Endodermal cell (in vitro differentiated cells): ENCODE results near the gene EIF2AK2. TPM values are rescaled to one million over a fixed set of nuclear protein-coding genes. Genes with fewer than 3 reads are reported as not detected.

ENCODE experiments used
- DNase-seq: peaks from one replicate; pipeline ENCODE4 v3.0.0-alpha.2; 2017
- H3K27ac ChIP-seq: 2 replicates; pipeline ENCODE4 v1.5.1; 2013; ENCODE audit warnings: mild to moderate bottlenecking, low read depth, low read length, moderate library complexity
- H3K27me3 ChIP-seq: 2 replicates; pipeline ENCODE4 v1.6.1; 2013; ENCODE audit warnings: mild to moderate bottlenecking, low read length, moderate library complexity; ENCODE audit not compliant: insufficient read depth, control insufficient read depth, poor library complexity, severe bottlenecking
- H3K36me3 ChIP-seq: 2 replicates; pipeline ENCODE4 v1.7.0; 2013; ENCODE audit warnings: mild to moderate bottlenecking, low read length, moderate library complexity; ENCODE audit not compliant: control insufficient read depth, insufficient read depth
- H3K4me1 ChIP-seq: one replicate; pipeline ENCODE4 v1.7.0; 2013; ENCODE audit warnings: low read length; ENCODE audit not compliant: control insufficient read depth, insufficient read depth
- H3K4me3 ChIP-seq: 2 replicates; pipeline ENCODE4 v1.5.1; 2013; ENCODE audit warnings: mild to moderate bottlenecking, low read length, moderate library complexity
- H3K9ac ChIP-seq: 2 replicates; pipeline ENCODE4 v1.6.1; 2013; ENCODE audit warnings: mild to moderate bottlenecking, low read length, moderate library complexity; ENCODE audit not compliant: poor library complexity, severe bottlenecking; ENCODE audit errors: extremely low read depth
- H3K9me3 ChIP-seq: 2 replicates; pipeline ENCODE4 v1.6.1; 2013; ENCODE audit warnings: mild to moderate bottlenecking, low read length, moderate library complexity; ENCODE audit not compliant: control insufficient read depth
- H3K27ac Mint-ChIP-seq: 2 replicates; pipeline ENCODE4 v1.8.0; 2020; ENCODE audit warnings: mixed read lengths
- H3K27me3 Mint-ChIP-seq: 2 replicates; pipeline ENCODE4 v1.8.0; 2021; ENCODE audit warnings: mild to moderate bottlenecking, mixed read lengths; ENCODE audit not compliant: insufficient read depth
- H3K36me3 Mint-ChIP-seq: 2 replicates; pipeline ENCODE4 v1.8.0; 2020; ENCODE audit warnings: low read depth, mixed read lengths
- H3K4me1 Mint-ChIP-seq: 2 replicates; pipeline ENCODE4 v1.8.0; 2020; ENCODE audit warnings: mixed read lengths
- H3K4me3 Mint-ChIP-seq: 2 replicates; pipeline ENCODE4 v1.8.0; 2020; ENCODE audit warnings: mild to moderate bottlenecking, moderate library complexity, mixed read lengths
- H3K9me3 Mint-ChIP-seq: 2 replicates; pipeline ENCODE4 v1.8.0; 2020; ENCODE audit warnings: mild to moderate bottlenecking, mixed read lengths
- WGBS, 2 experiments: methylation state at CpG; one replicate each; pipeline versions ENCODE4 v1.1.5 to v1.1.7; 2013; ENCODE audit warnings: missing lambda C conversion rate in 2 of 2, mixed read lengths in 1 of 2; ENCODE audit not compliant: insufficient coverage in 1 of 2, insufficient read length in 1 of 2; 5-methylcytosine and 5-hydroxymethylcytosine counted together
- total RNA-seq, 2 donors: library from RNA; stranded (reverse); fragmentation: NEBNext Ultra II Directional in 1 of 2; extraction: Animal tissue kit (Norgen Biotek cat#: 25700) in 1 of 2; gene quantifications; 2 replicates in 1 of 2; 3 replicates in 1 of 2; pipeline ENCODE4 v1.2.1, GENCODE V29; 2021
- TF ChIP-seq, protein P1 (sequence below): fragments of 200-600 bp; sonication (generic); conservative IDR thresholded peaks from 2 replicates; pipeline ENCODE4 v1.5.0; 2021; ENCODE audit warnings: antibody characterized with exemption, mild to moderate bottlenecking

Gene EIF2AK2
- total RNA-seq, 2 donors from 2014 or later: 35.4 to 41.2 TPM

DNA sequence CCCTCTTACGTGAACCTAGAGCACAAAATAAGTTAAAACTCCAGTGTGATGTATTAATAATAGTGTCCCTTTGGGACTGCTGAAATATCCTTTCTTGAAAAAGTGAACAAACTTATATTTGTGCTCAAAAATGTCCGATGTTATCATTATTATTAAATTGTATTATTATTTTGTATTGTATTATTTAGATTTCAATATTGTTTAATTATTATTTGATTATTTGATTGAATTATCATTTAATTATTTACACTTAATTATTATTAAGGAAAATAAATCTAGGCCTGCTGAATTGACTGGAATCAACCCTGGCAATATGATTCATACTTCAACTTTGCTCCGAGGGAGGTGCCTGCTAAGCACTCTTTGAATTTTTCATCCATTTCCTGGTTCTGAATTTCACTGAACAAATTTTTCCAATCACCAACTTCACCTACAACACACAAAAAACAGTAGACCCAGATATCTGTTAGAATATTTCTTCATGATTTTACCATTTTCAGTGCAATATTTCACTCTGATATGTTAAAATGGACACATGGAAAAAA is 10.9 kb upstream of the EIF2AK2 start:
- no peak for DNase-seq
- H3K27ac Mint-ChIP-seq: no peak overlapping the region
- TF ChIP-seq, protein P1, sequence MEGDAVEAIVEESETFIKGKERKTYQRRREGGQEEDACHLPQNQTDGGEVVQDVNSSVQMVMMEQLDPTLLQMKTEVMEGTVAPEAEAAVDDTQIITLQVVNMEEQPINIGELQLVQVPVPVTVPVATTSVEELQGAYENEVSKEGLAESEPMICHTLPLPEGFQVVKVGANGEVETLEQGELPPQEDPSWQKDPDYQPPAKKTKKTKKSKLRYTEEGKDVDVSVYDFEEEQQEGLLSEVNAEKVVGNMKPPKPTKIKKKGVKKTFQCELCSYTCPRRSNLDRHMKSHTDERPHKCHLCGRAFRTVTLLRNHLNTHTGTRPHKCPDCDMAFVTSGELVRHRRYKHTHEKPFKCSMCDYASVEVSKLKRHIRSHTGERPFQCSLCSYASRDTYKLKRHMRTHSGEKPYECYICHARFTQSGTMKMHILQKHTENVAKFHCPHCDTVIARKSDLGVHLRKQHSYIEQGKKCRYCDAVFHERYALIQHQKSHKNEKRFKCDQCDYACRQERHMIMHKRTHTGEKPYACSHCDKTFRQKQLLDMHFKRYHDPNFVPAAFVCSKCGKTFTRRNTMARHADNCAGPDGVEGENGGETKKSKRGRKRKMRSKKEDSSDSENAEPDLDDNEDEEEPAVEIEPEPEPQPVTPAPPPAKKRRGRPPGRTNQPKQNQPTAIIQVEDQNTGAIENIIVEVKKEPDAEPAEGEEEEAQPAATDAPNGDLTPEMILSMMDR: no peak
- H3K4me1 Mint-ChIP-seq: no peaks in the 10 kb centered on the region
- H3K27me3 ChIP-seq: no peaks in the 10 kb centered on the region
- no peaks in the 10 kb centered on the region for H3K4me1 ChIP-seq
- no peak overlapping the region for H3K4me3 Mint-ChIP-seq
- peaks cover 32% of the 10 kb centered on the region for H3K9me3 Mint-ChIP-seq
- H3K9me3 ChIP-seq: peaks cover 24% of the 10 kb centered on the region
- no peaks in the 10 kb centered on the region for H3K36me3 ChIP-seq
- H3K36me3 Mint-ChIP-seq: no peaks in the 10 kb centered on the region
- H3K27ac ChIP-seq: no peak overlapping the region
- no peak overlapping the region for H3K9ac ChIP-seq
- no peak overlapping the region for H3K4me3 ChIP-seq
- 93 to 100% methylated on average over 1 to 2 of the region's 3 CpGs for WGBS, 2 experiments
- H3K27me3 Mint-ChIP-seq: no peaks in the 10 kb centered on the region

DNA sequence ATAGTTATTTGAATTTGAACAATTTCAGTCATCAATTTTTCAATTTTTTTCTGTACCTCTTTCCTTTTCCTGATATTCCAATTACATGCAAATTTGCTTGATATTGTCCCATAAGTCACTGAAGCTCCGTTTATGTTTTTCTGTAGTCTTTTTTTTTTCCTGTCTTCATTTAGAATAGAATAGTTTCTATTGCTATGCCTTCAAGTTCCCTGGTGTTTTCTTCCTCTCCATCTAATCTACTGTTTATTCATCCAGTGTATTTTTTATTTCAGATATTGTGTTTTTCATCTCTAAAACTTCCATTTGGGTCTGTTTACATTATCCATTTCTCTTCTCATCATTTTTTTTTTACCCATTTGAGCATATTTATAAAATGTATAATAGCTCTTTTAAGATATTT is 8.0 kb upstream of the EIF2AK2 start:
- Mint-ChIP-seq H3K4me1 (no peaks in the 10 kb centered on the region), H3K36me3 (no peaks in the 10 kb centered on the region), H3K4me3 (no peak overlapping the region), H3K27ac (no peak overlapping the region), H3K27me3 (no peaks in the 10 kb centered on the region), H3K9me3 (peaks cover 32% of the 10 kb centered on the region)
- no peaks in the 10 kb centered on the region for H3K4me1 ChIP-seq
- H3K9ac ChIP-seq: no peak overlapping the region
- peaks cover 24% of the 10 kb centered on the region for H3K9me3 ChIP-seq
- TF ChIP-seq, protein P1: no peak
- WGBS, 2 experiments: 60 to 100% methylated on average over 1 of the region's 1 CpG
- no peak for DNase-seq
- H3K27me3 ChIP-seq: no peaks in the 10 kb centered on the region
- no peak overlapping the region for H3K4me3 ChIP-seq
- no peak overlapping the region for H3K27ac ChIP-seq
- no peaks in the 10 kb centered on the region for H3K36me3 ChIP-seq

DNA sequence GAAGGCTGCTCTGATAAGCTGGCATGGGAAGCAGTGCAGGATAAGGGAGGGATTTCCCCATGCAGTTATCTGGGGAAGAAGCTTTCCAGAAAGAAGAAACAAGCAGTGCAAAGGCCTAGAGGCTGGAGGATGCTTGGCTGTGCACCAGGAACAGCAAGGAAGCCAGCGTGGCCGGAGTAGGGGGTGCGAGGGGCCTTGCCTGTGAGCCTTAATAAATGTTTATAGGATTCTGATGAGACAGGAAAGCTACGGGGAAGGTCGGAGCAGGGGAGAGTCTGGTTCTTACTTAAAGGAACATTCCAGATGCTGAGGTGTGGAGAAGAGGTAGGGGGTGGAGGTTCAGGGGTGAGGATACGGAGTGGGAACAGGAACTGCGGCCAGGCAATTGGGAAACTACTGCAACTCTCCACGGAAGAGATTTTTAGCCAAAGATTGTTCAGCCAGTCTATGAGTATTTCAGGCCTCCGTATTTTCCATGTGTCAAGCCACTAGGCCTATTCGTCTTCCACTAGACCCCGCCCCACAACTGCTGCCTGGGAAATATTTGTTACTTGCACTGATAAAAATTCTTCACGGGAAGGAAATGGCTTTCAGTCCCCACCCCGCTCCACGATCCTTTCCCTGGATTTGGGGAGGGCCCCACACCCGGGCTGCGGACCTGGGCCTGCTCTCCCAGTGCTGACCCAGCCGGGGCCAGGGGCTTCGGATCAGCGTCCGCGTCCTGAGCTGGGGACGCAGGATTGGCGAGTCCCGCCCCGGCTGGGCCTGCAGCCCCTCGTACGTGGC is 516 bp downstream of the EIF2AK2 start:
- Histone ChIP-seq H3K4me1 (no peaks in the 10 kb centered on the region), H3K9me3 (peaks cover 4% of the 10 kb centered on the region), H3K27me3 (no peaks in the 10 kb centered on the region), H3K4me3 (peak overlapping the region; percentile 88), H3K36me3 (peaks cover 12% of the 10 kb centered on the region), H3K9ac (peak overlapping the region; percentile 79), H3K27ac (peak overlapping the region; percentile 24)
- Mint-ChIP-seq H3K36me3 (peaks cover 28% of the 10 kb centered on the region), H3K27ac (peak overlapping the region; percentile 84), H3K4me3 (peak overlapping the region; percentile 73), H3K9me3 (no peaks in the 10 kb centered on the region), H3K4me1 (peaks cover 13% of the 10 kb centered on the region), H3K27me3 (peaks cover 4% of the 10 kb centered on the region)
- peak; percentile 69 for DNase-seq
- TF ChIP-seq, protein P1: no peak
- 11 to 31% methylated on average over 14 to 27 of the region's 27 CpGs for WGBS, 2 experiments
